ENCODE results near the gene ASMT. TPM values are rescaled to one million over a fixed set of nuclear protein-coding genes. Genes with fewer than 3 reads are reported as not detected.

ASMT gene
- total and polyA plus RNA-seq, 10 of the 15 experiments (the other 5 are each of a cell fraction or from before 2014, with no cell fraction given), result 0.18 to 0.29 TPM; not detected in 8

DNA sequence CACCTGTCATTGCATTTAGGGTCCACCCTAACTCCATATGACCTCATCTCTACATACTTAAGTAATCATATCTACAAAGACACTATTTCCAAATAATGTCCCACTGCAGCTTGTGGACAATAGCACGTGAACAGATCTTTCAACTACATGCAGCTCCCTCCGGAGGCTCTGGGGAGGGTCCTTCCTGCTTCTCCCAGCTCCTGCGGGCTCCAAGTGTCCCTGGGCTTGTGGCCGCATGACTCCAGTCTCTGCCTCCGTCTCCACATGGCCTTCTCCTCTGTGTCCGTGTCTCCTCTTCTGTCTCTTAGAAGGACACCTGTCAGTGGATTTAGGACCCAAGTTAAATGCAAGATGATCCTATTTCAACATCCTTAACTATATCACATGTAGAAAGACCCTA, 52.7 kb downstream of the ASMT start:
- BruUV-seq (replicated peaks), result no TSS peak
- CTCF ChIA-PET, result no interaction called here
- H3K27me3 ChIP-seq (replicated peaks in 1 of 2; ENCODE audit: control insufficient read depth in 2 of 2, insufficient read depth in 2 of 2, low read length in 1 of 2), result no peaks in the 10 kb centered on the region
- no peaks in the 10 kb centered on the region for H3K4me1 ChIP-seq (ENCODE audit: control insufficient read depth, insufficient read depth, low read length)
- intact Hi-C loops (cut with micrococcal nuclease; ENCODE audit: unreplicated experiment) (loop anchor here (10.0 kb wide), 1 partner anchor 1027 kb away; the partner anchor contains the start of gene CD99), in situ Hi-C loops (cut with MboI) (no loop called here)
- no peaks in the 10 kb centered on the region; the same call in 2 of the 3 replicates for H3K9me3 ChIP-seq (replicated peaks; ENCODE audit: control insufficient read depth, insufficient read depth, low read length)
- SMC1A ChIA-PET (ENCODE audit: uncharacterized antibody, unreplicated experiment), result no interaction called here
- no peak for FAIRE-seq
- no peak overlapping the region for H2AFZ ChIP-seq (ENCODE audit: control insufficient read depth, low read depth, low read length)
- TF ChIP-seq PRDM15 (CRISPR knock-in tag; IDR thresholded peaks at IDR 0.05) (no peak), SIX5 (IDR thresholded peaks at IDR 0.05; ENCODE audit: low read depth, low read length, severe bottlenecking) (no peak), GABPA (IDR thresholded peaks at IDR 0.05; ENCODE audit: low read depth) (no peak), NFXL1 (IDR thresholded peaks at IDR 0.05; ENCODE audit: borderline replicate concordance) (no peak), ZNF24 (IDR thresholded peaks at IDR 0.05) (no peak), ELK1 (IDR thresholded peaks at IDR 0.05; ENCODE audit: low read depth, low read length) (no peak), CHD4 (IDR thresholded peaks at IDR 0.05) (no peak), ZBTB11 (CRISPR knock-in tag; IDR thresholded peaks at IDR 0.05) (no peak), FOXK2 (IDR thresholded peaks at IDR 0.05) (no peak), HDAC6 (IDR thresholded peaks at IDR 0.05; ENCODE audit: unreplicated experiment) (no peak), RAD51 (IDR thresholded peaks at IDR 0.05) (no peak)
- TF ChIP-seq, protein P1, sequence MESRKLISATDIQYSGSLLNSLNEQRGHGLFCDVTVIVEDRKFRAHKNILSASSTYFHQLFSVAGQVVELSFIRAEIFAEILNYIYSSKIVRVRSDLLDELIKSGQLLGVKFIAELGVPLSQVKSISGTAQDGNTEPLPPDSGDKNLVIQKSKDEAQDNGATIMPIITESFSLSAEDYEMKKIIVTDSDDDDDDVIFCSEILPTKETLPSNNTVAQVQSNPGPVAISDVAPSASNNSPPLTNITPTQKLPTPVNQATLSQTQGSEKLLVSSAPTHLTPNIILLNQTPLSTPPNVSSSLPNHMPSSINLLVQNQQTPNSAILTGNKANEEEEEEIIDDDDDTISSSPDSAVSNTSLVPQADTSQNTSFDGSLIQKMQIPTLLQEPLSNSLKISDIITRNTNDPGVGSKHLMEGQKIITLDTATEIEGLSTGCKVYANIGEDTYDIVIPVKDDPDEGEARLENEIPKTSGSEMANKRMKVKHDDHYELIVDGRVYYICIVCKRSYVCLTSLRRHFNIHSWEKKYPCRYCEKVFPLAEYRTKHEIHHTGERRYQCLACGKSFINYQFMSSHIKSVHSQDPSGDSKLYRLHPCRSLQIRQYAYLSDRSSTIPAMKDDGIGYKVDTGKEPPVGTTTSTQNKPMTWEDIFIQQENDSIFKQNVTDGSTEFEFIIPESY (IDR thresholded peaks at IDR 0.05), result no peak
- 89% methylated on average over 6 of the region's 6 CpGs for WGBS (ENCODE audit: insufficient coverage, insufficient replicate concordance, low lambda C conversion rate, missing lambda C conversion rate)
- no peak for ATAC-seq
- H3K4me2 ChIP-seq (ENCODE audit: control insufficient read depth, insufficient read depth), result no peak overlapping the region
- RAD21 ChIA-PET (ENCODE audit: unreplicated experiment), result no interaction called here
- POLR2A ChIA-PET, result no interaction called here
- no peaks in the 10 kb centered on the region for H4K20me1 ChIP-seq (ENCODE audit: control insufficient read depth, insufficient read depth)
- H3K27ac ChIP-seq (ENCODE audit: control insufficient read depth, insufficient read depth), result no peak overlapping the region
- H3K4me3 ChIP-seq, result no peak overlapping the region
- DNase-seq (ENCODE audit: low read depth, low spot score), result no peak
- H3K79me2 ChIP-seq (ENCODE audit: control insufficient read depth, insufficient read depth, low read length), result peaks cover 3% of the 10 kb centered on the region
- no peak overlapping the region for H3K9ac ChIP-seq (ENCODE audit: control insufficient read depth, insufficient read depth, low read length)
- H3K36me3 ChIP-seq (ENCODE audit: control insufficient read depth in 2 of 2, insufficient read depth in 2 of 2, low read length in 1 of 2), result no peaks in the 10 kb centered on the region; a peak in 2 of 4 replicates
